Measurements from ENCODE around the gene POM121L12. TPM values are rescaled to one million over a fixed set of nuclear protein-coding genes. Genes with fewer than 3 reads are reported as not detected.

Gene POM121L12
- total and polyA plus RNA-seq, 12 donors, result not detected

DNA sequence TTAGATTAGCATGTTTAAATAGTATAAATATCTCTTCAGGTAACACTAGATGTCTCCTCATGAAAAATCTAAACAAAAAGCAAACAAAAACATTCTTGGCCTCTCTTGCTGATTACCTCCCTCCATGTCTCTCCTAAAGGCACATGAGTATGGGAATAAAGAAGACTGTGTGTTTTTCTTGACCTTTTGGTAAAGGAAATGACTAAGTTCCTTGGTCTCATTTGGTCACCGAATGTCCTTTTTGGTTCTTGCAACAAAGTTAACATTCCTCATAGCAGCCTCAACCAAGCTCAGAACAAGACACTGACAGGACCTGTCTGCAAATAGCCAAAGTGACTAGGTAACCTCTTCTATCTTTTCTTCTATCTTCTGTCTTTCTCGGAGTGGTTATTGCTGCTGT lies 35.5 kb downstream of the POM121L12 start:
- 51 to 64% methylated on average over 2 of the region's 2 CpGs for WGBS, 2 donors

More for the DNA sequence above, 35.5 kb downstream of the POM121L12 start:
- no peak overlapping the region for H3K4me3 ChIP-seq
- intact Hi-C loops (cut with DNase I), result no loop called here
- DNase-seq (no peak), ATAC-seq (no peak)
- TF ChIP-seq, protein P1, sequence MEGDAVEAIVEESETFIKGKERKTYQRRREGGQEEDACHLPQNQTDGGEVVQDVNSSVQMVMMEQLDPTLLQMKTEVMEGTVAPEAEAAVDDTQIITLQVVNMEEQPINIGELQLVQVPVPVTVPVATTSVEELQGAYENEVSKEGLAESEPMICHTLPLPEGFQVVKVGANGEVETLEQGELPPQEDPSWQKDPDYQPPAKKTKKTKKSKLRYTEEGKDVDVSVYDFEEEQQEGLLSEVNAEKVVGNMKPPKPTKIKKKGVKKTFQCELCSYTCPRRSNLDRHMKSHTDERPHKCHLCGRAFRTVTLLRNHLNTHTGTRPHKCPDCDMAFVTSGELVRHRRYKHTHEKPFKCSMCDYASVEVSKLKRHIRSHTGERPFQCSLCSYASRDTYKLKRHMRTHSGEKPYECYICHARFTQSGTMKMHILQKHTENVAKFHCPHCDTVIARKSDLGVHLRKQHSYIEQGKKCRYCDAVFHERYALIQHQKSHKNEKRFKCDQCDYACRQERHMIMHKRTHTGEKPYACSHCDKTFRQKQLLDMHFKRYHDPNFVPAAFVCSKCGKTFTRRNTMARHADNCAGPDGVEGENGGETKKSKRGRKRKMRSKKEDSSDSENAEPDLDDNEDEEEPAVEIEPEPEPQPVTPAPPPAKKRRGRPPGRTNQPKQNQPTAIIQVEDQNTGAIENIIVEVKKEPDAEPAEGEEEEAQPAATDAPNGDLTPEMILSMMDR (IDR thresholded peaks at IDR 0.05), result no peak
- H3K27ac ChIP-seq, result no peak overlapping the region
- H3K9me3 ChIP-seq, result peaks cover 0 to 9% (median 0%) of the 10 kb centered on the region in 11 donors
- H3K36me3 ChIP-seq, result no peaks in the 10 kb centered on the region
- no peaks in the 10 kb centered on the region for H3K4me1 ChIP-seq
- no peaks in the 10 kb centered on the region for H3K27me3 ChIP-seq
